HepG2 (cell line): ENCODE data around the gene CDK6. TPM values are rescaled to one million over a fixed set of nuclear protein-coding genes. Genes with fewer than 3 reads are reported as not detected.

Source experiments
- CBX2 ChIP-seq, 2 experiments: fragments of 200-600 bp in 1 of 2; sonication (generic); formaldehyde crosslinking in 1 of 2; IDR thresholded peaks; 2 replicates each; pipeline versions ENCODE4 v1.7.0 to v1.8.1; 2018 to 2022; ENCODE audit warnings: low read depth in 2 of 2, low read length in 1 of 2, mild to moderate bottlenecking in 1 of 2, missing genetic modification reagents in 1 of 2
- CEBPB ChIP-seq: IDR thresholded peaks from 2 replicates; pipeline ENCODE4 v1.6.1; 2011; ENCODE audit warnings: low read depth, low read length, improper control_type of control experiment, borderline replicate concordance
- FOXM1 ChIP-seq: sonication (generic); formaldehyde crosslinking; IDR thresholded peaks from 2 replicates; pipeline ENCODE4 v1.5.0; 2020; ENCODE audit warnings: missing genetic modification reagents
- FOXP4 ChIP-seq: sonication (generic); formaldehyde crosslinking; IDR thresholded peaks from 2 replicates; pipeline ENCODE4 v1.4.0; 2020; ENCODE audit warnings: missing genetic modification reagents
- FUBP1 ChIP-seq: sonication (generic); formaldehyde crosslinking; IDR thresholded peaks from 2 replicates; pipeline ENCODE4 v1.5.1; 2020; ENCODE audit warnings: missing genetic modification reagents, mild to moderate bottlenecking, borderline replicate concordance
- NBN ChIP-seq: fragments of 450-650 bp; conservative IDR thresholded peaks from 2 replicates; pipeline ENCODE4 v1.6.1; 2017
- PBX2 ChIP-seq: IDR thresholded peaks from 2 replicates; pipeline ENCODE4 v1.6.1; 2016; ENCODE audit warnings: control low read depth
- SMAD3 ChIP-seq: sonication (generic); formaldehyde crosslinking; IDR thresholded peaks from 2 replicates; pipeline ENCODE4 v1.4.0; 2020; ENCODE audit warnings: missing genetic modification reagents
- SP2 ChIP-seq: sonication (generic); formaldehyde crosslinking; IDR thresholded peaks from 2 replicates; pipeline ENCODE4 v1.5.1; 2020; ENCODE audit warnings: mild to moderate bottlenecking, missing genetic modification reagents
- SRSF9 ChIP-seq: fragments of 200-400 bp; formaldehyde crosslinking; IDR thresholded peaks from 2 replicates; pipeline ENCODE4 v1.6.1; 2018; ENCODE audit warnings: borderline replicate concordance, mild to moderate bottlenecking, low read depth, low read length; ENCODE audit not compliant: insufficient read depth, poor library complexity, severe bottlenecking
- TCF7L2 ChIP-seq: IDR thresholded peaks from 2 replicates; pipeline ENCODE4 v1.6.1; 2011; ENCODE audit warnings: mild to moderate bottlenecking, low read depth, low read length, moderate library complexity
- XRCC5 ChIP-seq: fragments of 200-400 bp; formaldehyde crosslinking; optimal IDR thresholded peaks from 2 replicates; pipeline ENCODE3; 2017; ENCODE audit warnings: mild to moderate bottlenecking, low read length
- YEATS2 ChIP-seq: sonication (generic); formaldehyde crosslinking; IDR thresholded peaks from 2 replicates; pipeline ENCODE4 v1.4.0; 2020; ENCODE audit warnings: missing genetic modification reagents, borderline replicate concordance
- ZFP91 ChIP-seq: sonication (generic); formaldehyde crosslinking; IDR thresholded peaks from 2 replicates; pipeline ENCODE4 v1.9.0; 2022; ENCODE audit warnings: missing genetic modification reagents, mild to moderate bottlenecking, borderline replicate concordance
- ZNF207 ChIP-seq: fragments of 450-650 bp; IDR thresholded peaks from 2 replicates; pipeline ENCODE4 v1.6.1; 2016; ENCODE audit warnings: antibody characterized with exemption, borderline replicate concordance
- ZNF414 ChIP-seq: sonication (generic); formaldehyde crosslinking; IDR thresholded peaks from 2 replicates; pipeline ENCODE4 v1.5.0; 2020; ENCODE audit warnings: missing genetic modification reagents
- ZNF44 ChIP-seq: sonication (generic); formaldehyde crosslinking; IDR thresholded peaks from 2 replicates; pipeline ENCODE4 v1.5.1; 2020; ENCODE audit warnings: mild to moderate bottlenecking, missing genetic modification reagents
- ZSCAN22 ChIP-seq: sonication (generic); formaldehyde crosslinking; IDR thresholded peaks from 2 replicates; pipeline ENCODE4 v1.4.0; 2020; ENCODE audit warnings: mild to moderate bottlenecking, missing genetic modification reagents
- polyA plus RNA-seq, 8 experiments: library from polyadenylated mRNA; depleted of rRNA in 3 of 8; stranded (reverse) in 7 of 8; unstranded in 1 of 8; fragments of >200 nt; fragmentation: Illumina TruSeq in 4 of 8; extraction: Trizol in 4 of 8; gene quantifications; 2 replicates each; pipeline versions ENCODE4 v1.2.1 to v1.2.3, GENCODE V29; 2011 to 2016; ENCODE audit warnings: low read depth in 4 of 8, missing spikeins in 1 of 8, mixed read lengths in 1 of 8; ENCODE audit not compliant: insufficient read depth in 1 of 8
- total RNA-seq, 5 experiments: library from RNA; depleted of rRNA; stranded (reverse); fragments of >200 nt; fragmentation: Illumina TruSeq; extraction: Trizol; gene quantifications; 2 replicates each; pipeline ENCODE4 v1.2.3, GENCODE V29; 2016; ENCODE audit warnings: low read depth in 1 of 5
- TF ChIP-seq, protein P1 (sequence below): sonication (generic); formaldehyde crosslinking; IDR thresholded peaks from 2 replicates; pipeline ENCODE4 v1.4.0; 2020; ENCODE audit warnings: missing genetic modification reagents, low read depth, mild to moderate bottlenecking, borderline replicate concordance

Gene CDK6
- total and polyA plus RNA-seq, 2 of the 13 experiments (the other 11 are each of a cell fraction or from before 2014, with no cell fraction given) = 34.6 to 90.8 TPM

GRCh38 chr7:92751902-92752901 is 84.2 kb downstream of the CDK6 start (continued):
- TF ChIP-seq ZNF44 (CRISPR knock-in tag) (no peak), XRCC5 (no peak), ZSCAN22 (CRISPR knock-in tag) (no peak), FOXP4 (CRISPR knock-in tag) (peak; percentile 79), YEATS2 (CRISPR knock-in tag) (no peak), FUBP1 (no peak), ZNF414 (CRISPR knock-in tag) (no peak), TCF7L2 (no peak), CEBPB (peak; percentile 61; the same call in 1 of the 2 replicates), ZFP91 (CRISPR knock-in tag) (no peak), SMAD3 (CRISPR knock-in tag) (no peak), CBX2 (IDR thresholded peaks at IDR 0.05; ENCODE audit: low read depth, low read length) (no peak), CBX2 (CRISPR knock-in tag; IDR thresholded peaks at IDR 0.05; ENCODE audit: low read depth) (no peak), ZNF207 (no peak), PBX2 (CRISPR knock-in tag) (no peak), FOXM1 (CRISPR knock-in tag) (no peak), NBN (no peak), SP2 (no peak), SRSF9 (no peak)
- TF ChIP-seq, protein P1, sequence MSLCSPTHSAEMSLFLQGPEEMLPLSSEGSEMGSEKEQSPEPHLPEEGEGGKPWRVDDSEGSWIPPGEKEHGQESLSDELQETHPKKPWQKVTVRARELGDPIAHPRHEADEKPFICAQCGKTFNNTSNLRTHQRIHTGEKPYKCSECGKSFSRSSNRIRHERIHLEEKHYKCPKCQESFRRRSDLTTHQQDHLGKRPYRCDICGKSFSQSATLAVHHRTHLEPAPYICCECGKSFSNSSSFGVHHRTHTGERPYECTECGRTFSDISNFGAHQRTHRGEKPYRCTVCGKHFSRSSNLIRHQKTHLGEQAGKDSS (CRISPR knock-in tag) = no peak
